ENCODE measurements around the gene FKBP5.

The FKBP5 gene

DNA sequence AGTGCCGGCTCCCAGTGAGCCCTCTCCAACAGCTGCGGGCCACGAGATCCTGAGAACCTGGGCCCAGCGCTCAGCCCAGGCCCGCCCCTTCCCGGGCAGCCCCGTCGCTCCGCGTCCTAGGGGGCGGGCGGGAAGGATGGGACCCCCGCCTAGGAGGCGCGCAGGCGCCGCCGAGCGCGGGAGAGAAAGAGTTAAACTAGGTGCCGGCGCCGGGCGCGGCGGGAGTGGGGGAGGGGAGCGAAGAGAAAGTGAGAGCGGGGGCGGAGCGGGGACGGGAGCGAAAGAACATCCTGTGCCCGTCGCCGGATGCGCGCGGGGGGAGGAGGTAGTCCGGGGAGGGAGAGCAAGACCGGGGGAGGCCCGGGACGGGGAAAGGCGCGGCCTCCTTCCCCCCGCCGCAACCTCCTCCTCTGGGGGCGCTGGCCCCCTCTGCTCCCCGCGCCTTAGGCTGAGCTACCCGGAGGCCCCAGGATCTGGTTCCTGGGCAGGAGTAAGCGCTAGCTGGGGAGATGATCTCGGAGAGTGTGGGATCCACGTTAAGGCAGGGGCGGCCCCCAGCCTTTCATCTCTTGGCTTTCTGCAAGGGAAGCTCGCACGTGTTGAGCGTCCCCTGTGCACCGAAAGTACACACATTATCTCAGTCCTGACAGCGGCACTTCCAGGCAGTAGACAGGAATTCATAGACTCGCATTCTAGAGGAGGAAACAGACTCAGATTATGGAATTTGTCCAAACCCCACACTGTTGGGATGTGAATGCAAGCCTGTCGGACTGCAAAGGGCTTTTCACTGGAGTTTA lies 43.2 kb upstream of the FKBP5 start:
- TF ChIP-seq, protein P1, sequence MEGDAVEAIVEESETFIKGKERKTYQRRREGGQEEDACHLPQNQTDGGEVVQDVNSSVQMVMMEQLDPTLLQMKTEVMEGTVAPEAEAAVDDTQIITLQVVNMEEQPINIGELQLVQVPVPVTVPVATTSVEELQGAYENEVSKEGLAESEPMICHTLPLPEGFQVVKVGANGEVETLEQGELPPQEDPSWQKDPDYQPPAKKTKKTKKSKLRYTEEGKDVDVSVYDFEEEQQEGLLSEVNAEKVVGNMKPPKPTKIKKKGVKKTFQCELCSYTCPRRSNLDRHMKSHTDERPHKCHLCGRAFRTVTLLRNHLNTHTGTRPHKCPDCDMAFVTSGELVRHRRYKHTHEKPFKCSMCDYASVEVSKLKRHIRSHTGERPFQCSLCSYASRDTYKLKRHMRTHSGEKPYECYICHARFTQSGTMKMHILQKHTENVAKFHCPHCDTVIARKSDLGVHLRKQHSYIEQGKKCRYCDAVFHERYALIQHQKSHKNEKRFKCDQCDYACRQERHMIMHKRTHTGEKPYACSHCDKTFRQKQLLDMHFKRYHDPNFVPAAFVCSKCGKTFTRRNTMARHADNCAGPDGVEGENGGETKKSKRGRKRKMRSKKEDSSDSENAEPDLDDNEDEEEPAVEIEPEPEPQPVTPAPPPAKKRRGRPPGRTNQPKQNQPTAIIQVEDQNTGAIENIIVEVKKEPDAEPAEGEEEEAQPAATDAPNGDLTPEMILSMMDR (IDR thresholded peaks at IDR 0.05; ENCODE audit: borderline replicate concordance, extremely low read depth, low read length, poor library complexity, severe bottlenecking), result peak; percentile 28
- no peak for TF ChIP-seq EZH2 (IDR thresholded peaks at IDR 0.05; ENCODE audit: borderline replicate concordance, low read depth, low read length, severe bottlenecking)
- Histone ChIP-seq H3K79me2 (ENCODE audit: insufficient read depth, low read length) (no peaks in the 10 kb centered on the region), H3K27me3 (ENCODE audit: insufficient read depth, low read length, poor library complexity) (peaks cover 5% of the 10 kb centered on the region), H3K4me3 (ENCODE audit: low read depth in 1 of 2, low read length in 2 of 2) (peak overlapping the region; percentile 3 to 64; a peak in 3 of 4 replicates), H2AFZ (ENCODE audit: low read depth, low read length) (peak overlapping the region; percentile 74), H3K36me3 (ENCODE audit: insufficient read depth, low read length) (no peaks in the 10 kb centered on the region), H3K9ac (ENCODE audit: low read depth, low read length) (peak overlapping the region; percentile 52), H3K27ac (ENCODE audit: low read length) (peak overlapping the region; percentile 67), H3K4me2 (ENCODE audit: insufficient read depth, low read length) (peak overlapping the region; percentile 91), H3K4me1 (ENCODE audit: insufficient read depth, low read length) (peaks cover 62% of the 10 kb centered on the region), H4K20me1 (ENCODE audit: insufficient read depth, low read length) (peaks cover 24% of the 10 kb centered on the region), H3K9me3 (ENCODE audit: insufficient read depth, low read length, severe bottlenecking) (no peaks in the 10 kb centered on the region)
- DNase-seq, result peak; percentile 94
- ATAC-seq (ENCODE audit: insufficient read depth, low read depth), result peak; percentile 47

DNA sequence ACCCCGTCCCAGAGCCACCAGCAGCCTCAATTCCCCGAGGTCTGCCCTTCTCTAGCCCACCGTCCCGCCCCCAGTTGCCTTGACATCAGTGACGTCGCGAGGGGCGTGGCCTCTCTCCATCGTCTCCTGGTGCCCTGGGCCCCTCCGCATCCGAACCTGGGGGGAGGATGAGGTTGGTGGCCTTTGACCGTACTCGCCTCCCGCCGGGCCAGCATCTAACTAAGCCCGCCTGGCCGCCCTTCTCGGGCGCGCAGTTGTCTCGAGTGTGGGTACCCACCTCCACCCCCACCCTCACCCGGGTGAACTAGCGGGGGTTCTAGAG lies 42.7 kb upstream of the FKBP5 start:
- H3K9me3 ChIP-seq (ENCODE audit: insufficient read depth, low read length, severe bottlenecking), result no peaks in the 10 kb centered on the region
- ATAC-seq (ENCODE audit: insufficient read depth, low read depth) (peak; percentile 23), DNase-seq (peak; percentile 89)
- H2AFZ ChIP-seq (ENCODE audit: low read depth, low read length), result peak overlapping the region; percentile 61
- no peaks in the 10 kb centered on the region for H3K36me3 ChIP-seq (ENCODE audit: insufficient read depth, low read length)
- H3K27me3 ChIP-seq (ENCODE audit: insufficient read depth, low read length, poor library complexity), result peaks cover 11% of the 10 kb centered on the region
- H3K4me3 ChIP-seq (ENCODE audit: low read depth in 1 of 2, low read length in 2 of 2), result peak overlapping the region; percentile 3 to 64; a peak in 3 of 4 replicates
- H3K4me1 ChIP-seq (ENCODE audit: insufficient read depth, low read length), result peaks cover 68% of the 10 kb centered on the region
- peak overlapping the region; percentile 91 for H3K4me2 ChIP-seq (ENCODE audit: insufficient read depth, low read length)
- peak overlapping the region; percentile 56 for H3K27ac ChIP-seq (ENCODE audit: low read length)
- peak overlapping the region; percentile 52 for H3K9ac ChIP-seq (ENCODE audit: low read depth, low read length)
- H4K20me1 ChIP-seq (ENCODE audit: insufficient read depth, low read length), result peaks cover 26% of the 10 kb centered on the region
- H3K79me2 ChIP-seq (ENCODE audit: insufficient read depth, low read length), result no peaks in the 10 kb centered on the region
- no peak for TF ChIP-seq EZH2 (IDR thresholded peaks at IDR 0.05; ENCODE audit: borderline replicate concordance, low read depth, low read length, severe bottlenecking)
- TF ChIP-seq, protein P1 (IDR thresholded peaks at IDR 0.05; ENCODE audit: borderline replicate concordance, extremely low read depth, low read length, poor library complexity, severe bottlenecking), result no peak

DNA sequence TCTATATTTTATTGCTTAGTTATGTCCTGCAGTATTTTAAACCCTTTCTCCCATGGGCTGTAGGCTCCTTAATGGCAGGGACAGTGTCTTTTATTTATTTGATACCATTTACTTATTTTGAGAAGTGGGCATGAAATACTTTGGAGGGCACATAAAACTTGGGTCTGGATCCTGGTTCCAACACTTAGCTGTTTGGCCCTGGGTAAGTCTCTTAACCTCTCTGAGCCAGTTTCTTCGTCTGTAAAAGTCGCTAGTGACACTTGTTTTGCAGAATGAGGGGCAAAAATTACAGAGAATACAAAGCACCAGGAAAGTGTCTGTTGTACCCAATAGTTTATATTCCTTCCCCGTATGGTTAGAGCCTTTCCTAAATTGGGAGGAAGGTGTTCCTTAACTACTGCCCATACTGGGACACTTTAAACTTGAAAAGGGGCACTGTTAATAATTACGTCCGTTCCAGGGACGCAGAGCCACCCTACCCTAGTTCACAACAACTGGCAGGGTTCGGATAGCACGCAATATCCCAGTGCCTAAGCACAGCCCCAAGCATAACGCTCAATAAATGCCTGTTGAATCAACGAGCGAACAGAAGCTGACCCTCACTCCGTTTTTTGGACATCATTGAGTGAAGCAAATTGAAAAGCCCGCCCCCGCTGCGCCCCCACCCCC lies 42.2 kb upstream of the FKBP5 start:
- TF ChIP-seq, protein P1 (IDR thresholded peaks at IDR 0.05; ENCODE audit: borderline replicate concordance, extremely low read depth, low read length, poor library complexity, severe bottlenecking), result no peak
- TF ChIP-seq EZH2 (IDR thresholded peaks at IDR 0.05; ENCODE audit: borderline replicate concordance, low read depth, low read length, severe bottlenecking), result no peak
- Histone ChIP-seq H4K20me1 (ENCODE audit: insufficient read depth, low read length) (peaks cover 29% of the 10 kb centered on the region), H3K27ac (ENCODE audit: low read length) (peak overlapping the region; percentile 18; the same call in 1 of the 2 replicates), H3K36me3 (ENCODE audit: insufficient read depth, low read length) (no peaks in the 10 kb centered on the region), H3K79me2 (ENCODE audit: insufficient read depth, low read length) (no peaks in the 10 kb centered on the region), H2AFZ (ENCODE audit: low read depth, low read length) (no peak overlapping the region), H3K27me3 (ENCODE audit: insufficient read depth, low read length, poor library complexity) (peaks cover 15% of the 10 kb centered on the region), H3K4me2 (ENCODE audit: insufficient read depth, low read length) (peak overlapping the region; percentile 91), H3K4me3 (ENCODE audit: low read depth in 1 of 2, low read length in 2 of 2) (peak overlapping the region in 1 of 2 experiments; percentile 64; a peak in 2 of 4 replicates), H3K9ac (ENCODE audit: low read depth, low read length) (no peak overlapping the region), H3K9me3 (ENCODE audit: insufficient read depth, low read length, severe bottlenecking) (no peaks in the 10 kb centered on the region), H3K4me1 (ENCODE audit: insufficient read depth, low read length) (peaks cover 73% of the 10 kb centered on the region)
- ATAC-seq (ENCODE audit: insufficient read depth, low read depth), result no peak
- no peak for DNase-seq

All from DND-41 (cell line).